Fibroblast of villous mesenchyme (primary cell): ENCODE measurements around the gene OLIG3. TPM values are rescaled to one million over a fixed set of nuclear protein-coding genes. Genes with fewer than 3 reads are reported as not detected.

Source experiments
- DNase-seq: peaks from one replicate; pipeline ENCODE4 v3.0.0-alpha.2; 2010; ENCODE audit warnings: low read depth
- H3K4me3 ChIP-seq: 2 replicates; pipeline ENCODE4 v1.5.1; 2011; ENCODE audit warnings: low read depth, mild to moderate bottlenecking, low read length
- total RNA-seq: library from RNA; depleted of rRNA; stranded (reverse); fragments of >200 nt; gene quantifications from 2 replicates; pipeline ENCODE4 v1.2.3, GENCODE V29; 2012
- TF ChIP-seq, protein P1 (sequence below): IDR thresholded peaks from 2 replicates; pipeline ENCODE4 v1.5.1; 2012; ENCODE audit warnings: low read depth, mild to moderate bottlenecking, low read length; ENCODE audit not compliant: insufficient read depth

OLIG3 gene
- total RNA-seq, 1 donor: not detected

DNA sequence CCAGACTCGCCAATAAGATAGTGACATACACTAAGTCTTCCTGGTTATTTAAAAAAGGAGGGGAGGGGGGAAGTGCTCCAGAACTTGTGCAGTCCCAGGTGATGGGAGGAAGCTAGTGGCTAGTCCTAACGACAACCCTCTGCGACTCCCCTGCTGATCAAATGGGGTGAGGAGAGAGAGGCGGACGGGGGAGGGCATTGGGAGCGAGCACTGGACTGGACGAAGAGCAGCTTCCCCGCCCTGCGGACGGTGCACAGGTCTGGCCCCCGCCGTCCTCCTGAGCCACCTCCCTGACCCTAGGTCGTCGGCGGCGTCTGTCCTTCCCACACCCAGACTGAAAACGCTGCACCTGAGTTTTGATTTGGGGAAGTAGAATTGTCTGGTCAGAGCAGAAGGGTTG is 2.2 kb upstream of the OLIG3 start:
- DNase-seq: no peak
- H3K4me3 ChIP-seq: no peak overlapping the region
- TF ChIP-seq, protein P1, sequence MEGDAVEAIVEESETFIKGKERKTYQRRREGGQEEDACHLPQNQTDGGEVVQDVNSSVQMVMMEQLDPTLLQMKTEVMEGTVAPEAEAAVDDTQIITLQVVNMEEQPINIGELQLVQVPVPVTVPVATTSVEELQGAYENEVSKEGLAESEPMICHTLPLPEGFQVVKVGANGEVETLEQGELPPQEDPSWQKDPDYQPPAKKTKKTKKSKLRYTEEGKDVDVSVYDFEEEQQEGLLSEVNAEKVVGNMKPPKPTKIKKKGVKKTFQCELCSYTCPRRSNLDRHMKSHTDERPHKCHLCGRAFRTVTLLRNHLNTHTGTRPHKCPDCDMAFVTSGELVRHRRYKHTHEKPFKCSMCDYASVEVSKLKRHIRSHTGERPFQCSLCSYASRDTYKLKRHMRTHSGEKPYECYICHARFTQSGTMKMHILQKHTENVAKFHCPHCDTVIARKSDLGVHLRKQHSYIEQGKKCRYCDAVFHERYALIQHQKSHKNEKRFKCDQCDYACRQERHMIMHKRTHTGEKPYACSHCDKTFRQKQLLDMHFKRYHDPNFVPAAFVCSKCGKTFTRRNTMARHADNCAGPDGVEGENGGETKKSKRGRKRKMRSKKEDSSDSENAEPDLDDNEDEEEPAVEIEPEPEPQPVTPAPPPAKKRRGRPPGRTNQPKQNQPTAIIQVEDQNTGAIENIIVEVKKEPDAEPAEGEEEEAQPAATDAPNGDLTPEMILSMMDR: no peak

DNA sequence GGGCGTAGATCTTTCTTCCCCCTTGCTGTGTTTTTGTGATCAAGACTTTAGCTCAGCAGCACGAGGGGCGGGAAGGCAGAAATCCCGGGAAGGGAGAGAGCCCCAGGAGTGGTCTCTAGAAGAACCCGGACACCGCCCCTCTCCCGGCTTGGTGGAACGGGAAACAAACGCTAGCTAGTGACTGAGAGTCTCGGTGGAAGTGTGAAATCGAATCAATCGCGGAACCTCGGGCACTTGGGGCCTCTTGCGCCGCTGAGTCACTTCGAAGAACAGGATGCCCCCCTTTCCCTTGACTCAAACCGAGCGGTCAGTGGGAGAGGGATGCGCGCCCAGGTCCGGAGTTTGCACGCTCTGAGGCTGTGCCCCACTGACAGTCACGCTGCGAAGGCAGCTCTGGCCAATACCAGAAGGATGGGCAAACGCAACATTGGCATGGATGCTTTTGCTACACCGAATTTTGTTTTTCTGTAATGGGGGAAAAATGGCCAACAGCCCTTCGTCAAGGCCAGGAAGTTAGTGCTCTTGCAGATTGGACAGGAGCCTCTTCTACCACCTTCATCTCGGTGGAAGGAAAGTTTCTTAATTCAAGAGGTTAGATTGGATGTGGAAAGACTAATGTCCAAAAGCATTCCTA is 1.6 kb upstream of the OLIG3 start:
- H3K4me3 ChIP-seq: no peak overlapping the region
- TF ChIP-seq, protein P1: no peak
- DNase-seq: no peak

DNA sequence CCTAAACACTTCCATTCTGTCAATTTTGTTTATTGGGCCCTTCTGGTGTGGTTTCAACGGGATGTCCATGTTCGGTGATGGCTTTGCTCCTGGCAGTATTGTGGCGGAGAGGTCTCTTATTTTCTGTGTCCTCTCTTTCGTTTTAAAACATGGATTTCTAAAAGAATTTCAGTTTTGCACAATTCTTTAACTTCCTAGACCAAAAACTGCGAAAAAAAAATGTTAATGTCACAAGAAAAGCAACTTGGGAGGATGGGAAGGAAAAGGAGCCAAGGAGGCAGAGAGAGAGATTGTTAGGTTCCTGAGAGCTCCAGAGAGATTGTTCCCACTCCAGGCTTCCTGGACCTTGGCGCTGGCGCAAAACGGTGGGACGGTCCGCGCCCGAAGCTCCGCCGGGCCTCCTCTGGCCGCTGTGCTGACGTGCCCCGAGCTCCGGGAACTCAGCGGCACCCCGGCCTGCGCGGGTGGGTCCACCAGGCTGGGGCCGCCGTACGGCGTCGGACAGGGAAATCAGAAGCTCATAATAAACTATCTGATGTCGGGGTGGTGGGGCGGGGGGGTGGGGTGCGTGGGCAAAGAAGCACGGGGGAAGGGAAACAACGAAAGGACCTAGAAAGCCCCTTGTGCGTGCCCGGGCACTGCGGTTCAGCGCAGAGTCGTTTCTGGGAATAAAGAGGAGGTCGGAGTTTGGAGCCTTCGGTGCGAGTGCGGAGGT is 951 bp upstream of the OLIG3 start:
- no peak overlapping the region for H3K4me3 ChIP-seq
- TF ChIP-seq, protein P1: no peak
- no peak for DNase-seq

DNA sequence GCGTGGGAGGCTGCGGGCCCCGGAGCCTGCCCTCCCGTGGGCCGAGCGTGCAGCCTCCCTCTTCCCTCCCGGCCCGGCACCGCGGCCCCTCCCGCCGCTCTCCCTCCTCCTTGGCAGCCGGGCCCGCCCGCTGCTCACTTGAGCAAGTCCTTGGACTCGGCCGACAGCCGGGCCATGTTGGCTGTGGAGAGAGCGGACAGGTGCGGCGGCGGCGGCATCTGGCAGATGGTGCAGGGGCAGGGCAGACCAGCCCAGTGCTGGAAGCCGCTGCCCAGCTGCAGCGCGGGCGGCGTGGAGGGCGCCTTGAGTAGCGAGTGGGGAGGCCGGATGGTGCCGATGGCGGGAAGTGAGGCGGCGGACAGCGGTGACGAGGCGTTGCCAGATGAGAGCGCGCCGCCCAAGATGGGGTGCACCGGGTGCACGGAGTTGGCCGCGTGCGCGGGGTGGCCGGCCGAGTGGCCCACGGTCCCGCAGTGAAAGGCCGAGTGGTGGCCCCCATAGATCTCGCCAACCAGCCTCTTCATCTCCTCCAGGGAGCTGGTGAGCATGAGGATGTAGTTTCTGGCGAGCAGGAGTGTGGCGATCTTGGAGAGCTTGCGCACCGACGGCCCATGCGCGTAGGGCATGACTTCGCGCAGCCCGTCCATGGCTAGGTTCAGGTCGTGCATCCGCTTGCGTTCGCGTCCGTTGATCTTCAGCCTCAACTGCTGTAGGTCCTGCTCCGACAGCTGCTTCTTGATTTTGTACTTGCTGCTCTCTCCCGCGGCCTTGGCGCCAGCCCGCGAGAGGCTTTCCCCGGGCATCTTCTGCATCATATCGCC is 766 bp downstream of the OLIG3 start:
- no peak for DNase-seq
- no peak overlapping the region for H3K4me3 ChIP-seq
- TF ChIP-seq, protein P1: no peak

GRCh38 chr6:137492289-137493217 is 1.6 kb downstream of the OLIG3 start:
- no peak for DNase-seq
- H3K4me3 ChIP-seq: no peak overlapping the region
- TF ChIP-seq, protein P1: no peak

- no peak overlapping the region for H3K4me3 ChIP-seq
- TF ChIP-seq, protein P1: no peak
- no peak for DNase-seq
Observed at GRCh38 chr6:137491478-137491877, 2.7 kb downstream of the OLIG3 start.
